Measurements from ENCODE around the gene FHOD1. TPM values are rescaled to one million over a fixed set of nuclear protein-coding genes. Genes with fewer than 3 reads are reported as not detected.
A peak's percentile ranks its signal among the peaks of the same experiment; 100 is the strongest.

FHOD1 gene
- total and polyA plus RNA-seq, 8 donors = 68.4 to 300 (median 186) TPM

GRCh38 chr16:67291461-67291860 is 44.2 kb upstream of the FHOD1 start:
- DNase-seq (no peak), ATAC-seq (no peak)
- intact Hi-C loops (cut with DNase I) = no loop called here
- H3K27ac ChIP-seq = no peak overlapping the region
- H3K36me3 ChIP-seq = no peaks in the 10 kb centered on the region
- H3K27me3 ChIP-seq = no peaks in the 10 kb centered on the region
- H3K4me3 ChIP-seq = no peak overlapping the region
- no peak for TF ChIP-seq CTCF (IDR thresholded peaks at IDR 0.05)
- no peaks in the 10 kb centered on the region for H3K4me1 ChIP-seq
- no peaks in the 10 kb centered on the region for H3K9me3 ChIP-seq

GRCh38 chr16:67287960-67288359 is 40.7 kb upstream of the FHOD1 start:
- Histone ChIP-seq H3K4me1 (no peaks in the 10 kb centered on the region), H3K36me3 (no peaks in the 10 kb centered on the region), H3K4me3 (no peak overlapping the region), H3K9me3 (no peaks in the 10 kb centered on the region), H3K27me3 (no peaks in the 10 kb centered on the region), H3K27ac (no peak overlapping the region)
- intact Hi-C loops (cut with DNase I) = no loop called here
- ATAC-seq (no peak), DNase-seq (no peak)
- TF ChIP-seq CTCF (IDR thresholded peaks at IDR 0.05) = no peak

- Histone ChIP-seq H3K4me3 (no peak overlapping the region), H3K27me3 (no peaks in the 10 kb centered on the region), H3K9me3 (no peaks in the 10 kb centered on the region), H3K36me3 (no peaks in the 10 kb centered on the region), H3K27ac (no peak overlapping the region), H3K4me1 (no peaks in the 10 kb centered on the region)
- intact Hi-C loops (cut with DNase I) = no loop called here
- ATAC-seq (no peak), DNase-seq (no peak)
- TF ChIP-seq CTCF (IDR thresholded peaks at IDR 0.05) = no peak
Measured at GRCh38 chr16:67286441-67287235, 39.4 kb upstream of the FHOD1 start.

- TF ChIP-seq CTCF (IDR thresholded peaks at IDR 0.05) = no peak
- DNase-seq (peak in 2 of 4 donors; percentile 28 to 82), ATAC-seq (peak; percentile 77)
- Histone ChIP-seq H3K27me3 (no peaks in the 10 kb centered on the region), H3K9me3 (no peaks in the 10 kb centered on the region), H3K36me3 (no peaks in the 10 kb centered on the region), H3K4me1 (peaks cover 0 to 1% of the 10 kb centered on the region in 2 donors), H3K4me3 (no peak overlapping the region), H3K27ac (no peak overlapping the region)
- intact Hi-C loops (cut with DNase I) = no loop called here
Measured at GRCh38 chr16:67284699-67285646, 37.7 kb upstream of the FHOD1 start.

Measured in left lung (tissue), 10 donors.